Psoas muscle (tissue), 8 donors: ENCODE measurements around the gene EIPR1. TPM values are rescaled to one million over a fixed set of nuclear protein-coding genes. Genes with fewer than 3 reads are reported as not detected.

Experiments used
- ATAC-seq, 4 donors: fragments of 200-7000 bp; cut with Tn5 transposase; one replicate each; pipeline ENCODE4 v1.9.1; 2020; ENCODE audit warnings: moderate library complexity in 3 of 4, mild to moderate bottlenecking in 2 of 4
- DNase-seq, 2 donors: peaks; one replicate each; pipeline ENCODE4 v3.0.0-alpha.2; 2020
- H3K27ac ChIP-seq: fragments of 200-600 bp; one replicate; pipeline ENCODE4 v1.8.0; 2022
- H3K27me3 ChIP-seq, 3 donors: fragments of 200-600 bp in 1 of 3; one replicate each; pipeline versions ENCODE4 v1.6.1 to v1.8.0; 2013 to 2022; ENCODE audit warnings: low read length in 2 of 3, mild to moderate bottlenecking in 2 of 3, moderate library complexity in 1 of 3; ENCODE audit not compliant: insufficient read depth in 3 of 3
- H3K36me3 ChIP-seq, 2 donors: fragments of 200-600 bp in 1 of 2; one replicate each; pipeline versions ENCODE4 v1.6.1 to v1.8.0; 2013 to 2022; ENCODE audit warnings: low read depth in 1 of 2, mild to moderate bottlenecking in 1 of 2, moderate library complexity in 1 of 2; ENCODE audit not compliant: insufficient read depth in 1 of 2
- H3K4me1 ChIP-seq: fragments of 200-600 bp; one replicate; pipeline ENCODE4 v1.8.0; 2022
- H3K4me3 ChIP-seq: fragments of 200-600 bp; one replicate; pipeline ENCODE4 v1.8.0; 2022; ENCODE audit warnings: mild to moderate bottlenecking
- H3K9me3 ChIP-seq: fragments of 200-600 bp; one replicate; pipeline ENCODE4 v1.8.0; 2022
- CTCF ChIP-seq: fragments of 200-600 bp; IDR thresholded peaks from one replicate; pipeline ENCODE4 v1.8.0; 2022; ENCODE audit warnings: antibody characterized with exemption
- WGBS, 3 donors: extraction: QIAGEN DNeasy Blood & Tissue Kit; methylation state at CpG; one replicate each; pipeline versions ENCODE4 v1.1.6 to v1.1.7; 2013; 5-methylcytosine and 5-hydroxymethylcytosine counted together
- intact Hi-C, 2 donors: fragments of 100-400 bp; cut with DNase I; formaldehyde crosslinking; loops; one replicate each; pipeline versions ENCODE4 v1.11.0 to v1.14.2; 2022
- polyA plus RNA-seq, 3 donors: library from polyadenylated mRNA; stranded (reverse); fragments of 200-250 nt; gene quantifications; one replicate each; pipeline ENCODE4 v1.2.3, GENCODE V29; 2013
- total RNA-seq, 4 donors: library from RNA; stranded (reverse); fragmentation: NEBNext Ultra II Directional in 2 of 4; extraction: Animal tissue kit (Norgen Biotek cat#: 25700) in 2 of 4; gene quantifications; one replicate each; pipeline versions ENCODE4 v1.2.1 to v1.2.4, GENCODE V29; 2021 to 2023
- donor health status: healthy with polysubstance abuse.
- donor health status: DM: no; HTN: no; CAD: no; lungs with moderate emphysema.
- donor health status: Bipolar disorder and iron deficiency.
- donor health status: healthy.
- donor health status: DM: yes; HTN: yes; CAD: no.
- donor health status: DM: no; HTN: no; CAD: no.
- donor health status: DM: no; HTN: no; CAD: no.
- donor health status: DM: yes; HTN: yes; CAD: no.

The EIPR1 gene
- total and polyA plus RNA-seq, 7 donors = 9.7 to 42.1 (median 12.5) TPM

- intact Hi-C loops = no loop called here
- no peak overlapping the region for H3K27ac ChIP-seq
- WGBS, 3 donors = 84 to 89% (median 86%) methylated on average over 3 of the region's 3 CpGs
- H3K27me3 ChIP-seq = no peaks in the 10 kb centered on the region
- ATAC-seq = no peak
- no peak overlapping the region for H3K4me3 ChIP-seq
- no peak for TF ChIP-seq CTCF
- no peaks in the 10 kb centered on the region for H3K36me3 ChIP-seq
- DNase-seq = no peak
- no peaks in the 10 kb centered on the region for H3K9me3 ChIP-seq
- no peaks in the 10 kb centered on the region for H3K4me1 ChIP-seq
These were observed 33.5 kb upstream of the EIPR1 start for GRCh38 chr2:3411103-3411502.

GRCh38 chr2:3409627-3410170 is 32.1 kb upstream of the EIPR1 start:
- no peaks in the 10 kb centered on the region for H3K9me3 ChIP-seq
- H3K27me3 ChIP-seq = no peaks in the 10 kb centered on the region
- no peaks in the 10 kb centered on the region for H3K4me1 ChIP-seq
- H3K4me3 ChIP-seq = no peak overlapping the region
- no peak for ATAC-seq
- no peak for DNase-seq
- intact Hi-C loops = no loop called here
- TF ChIP-seq CTCF = no peak
- 92 to 95% (median 95%) methylated on average over 12 of the region's 12 CpGs for WGBS, 3 donors
- no peaks in the 10 kb centered on the region for H3K36me3 ChIP-seq
- no peak overlapping the region for H3K27ac ChIP-seq

GRCh38 chr2:3408781-3409180 is 31.2 kb upstream of the EIPR1 start:
- 94 to 96% (median 94%) methylated on average over 13 of the region's 13 CpGs for WGBS, 3 donors
- DNase-seq (no peak), ATAC-seq (no peak)
- no peaks in the 10 kb centered on the region for H3K4me1 ChIP-seq
- no peak for TF ChIP-seq CTCF
- H3K36me3 ChIP-seq = no peaks in the 10 kb centered on the region
- no peak overlapping the region for H3K4me3 ChIP-seq
- H3K9me3 ChIP-seq = no peaks in the 10 kb centered on the region
- no peaks in the 10 kb centered on the region for H3K27me3 ChIP-seq
- H3K27ac ChIP-seq = no peak overlapping the region
- intact Hi-C loops = no loop called here

GRCh38 chr2:3406501-3406900 is 28.9 kb upstream of the EIPR1 start:
- intact Hi-C loops = no loop called here
- DNase-seq = peak in 1 of 2 donors; percentile 64
- no peak for ATAC-seq
- peaks cover 0 to 15% of the 10 kb centered on the region in 2 donors for H3K36me3 ChIP-seq
- no peaks in the 10 kb centered on the region for H3K4me1 ChIP-seq
- no peak for TF ChIP-seq CTCF
- no peaks in the 10 kb centered on the region for H3K9me3 ChIP-seq
- 67 to 75% (median 72%) methylated on average over 3 of the region's 3 CpGs for WGBS, 3 donors
- no peak overlapping the region for H3K4me3 ChIP-seq
- H3K27me3 ChIP-seq = no peaks in the 10 kb centered on the region
- no peak overlapping the region for H3K27ac ChIP-seq

- Histone ChIP-seq H3K4me1 (no peaks in the 10 kb centered on the region), H3K27ac (no peak overlapping the region), H3K4me3 (no peak overlapping the region), H3K36me3 (peaks cover 0 to 21% of the 10 kb centered on the region in 2 donors), H3K9me3 (no peaks in the 10 kb centered on the region), H3K27me3 (no peaks in the 10 kb centered on the region)
- TF ChIP-seq CTCF = no peak
- DNase-seq (no peak), ATAC-seq (no peak)
- 71 to 83% (median 77%) methylated on average over 7 of the region's 7 CpGs for WGBS, 3 donors
- intact Hi-C loops = no loop called here
These were observed 28.3 kb upstream of the EIPR1 start for GRCh38 chr2:3405876-3406275.
